Frontal cortex (tissue), 4 donors: ENCODE measurements around the gene NEDD4L. TPM values are rescaled to one million over a fixed set of nuclear protein-coding genes. Genes with fewer than 3 reads are reported as not detected.
"Not testable (repeated sequence)": the region's sequence is repeated elsewhere in the genome, so short reads cannot be mapped to it uniquely, and the experiment has no call there.

Experiments
- DNase-seq, 2 donors: peaks; one replicate each; pipeline ENCODE4 v3.0.0; 2012; ENCODE audit warnings: low spot score in 2 of 2
- FAIRE-seq: peaks from 2 replicates; lab custom pipeline; 2012; peaks lifted over from hg19 to GRCh38; lab: Jason Lieb, UNC
- total RNA-seq: library from RNA; depleted of rRNA; stranded (reverse); fragments of >200 nt; gene quantifications from one replicate; pipeline ENCODE4 v1.2.3, GENCODE V29; 2014
- donor health status: control.
- donor health status: control.
- donor health status: control.

NEDD4L gene
- 108 TPM for total RNA-seq

GRCh38 chr18:58043491-58044369, at the start of gene NEDD4L:
NEDD4L (plus strand) TSS chr18:58044226; CDS start chr18:58044661, 435 bp downstream.
- DNase-seq: peak; percentile 74 to 79
- FAIRE-seq: no peak

GRCh38 chr18:57995331-57995730, 48.7 kb upstream of the NEDD4L start:
- FAIRE-seq (no peak), DNase-seq (no peak)

GRCh38 chr18:57996894-57997293, 47.1 kb upstream of the NEDD4L start:
- not testable (repeated sequence) for FAIRE-seq, DNase-seq

- FAIRE-seq: no peak
- DNase-seq: no peak
Observed at GRCh38 chr18:57997820-57998219, 46.2 kb upstream of the NEDD4L start.

- DNase-seq (no peak), FAIRE-seq (no peak)
Observed at GRCh38 chr18:57998461-57998860, 45.6 kb upstream of the NEDD4L start.

- no peak for FAIRE-seq
- no peak for DNase-seq
Observed at GRCh38 chr18:58004317-58004716, 39.7 kb upstream of the NEDD4L start.

GRCh38 chr18:58005011-58005410, 39.0 kb upstream of the NEDD4L start:
- DNase-seq (no peak), FAIRE-seq (no peak)

- FAIRE-seq: no peak
Observed at GRCh38 chr18:58005885-58006523, 38.0 kb upstream of the NEDD4L start.

GRCh38 chr18:58009166-58009565, 34.9 kb upstream of the NEDD4L start:
- FAIRE-seq: no peak
- no peak for DNase-seq

More at GRCh38 chr18:58005885-58006523, 38.0 kb upstream of the NEDD4L start:
- DNase-seq: no peak

- no peak for DNase-seq
- FAIRE-seq: no peak
Observed at GRCh38 chr18:58010265-58010664, 33.8 kb upstream of the NEDD4L start.

- FAIRE-seq (no peak), DNase-seq (no peak)
Observed at GRCh38 chr18:58012356-58012755, 31.7 kb upstream of the NEDD4L start.

GRCh38 chr18:58013241-58014211, 30.5 kb upstream of the NEDD4L start:
- FAIRE-seq: no peak

GRCh38 chr18:58015065-58015780, 28.8 kb upstream of the NEDD4L start:
- FAIRE-seq (no peak), DNase-seq (no peak)

More at GRCh38 chr18:58013241-58014211, 30.5 kb upstream of the NEDD4L start:
- DNase-seq: no peak

- DNase-seq: no peak
- no peak for FAIRE-seq
Observed at GRCh38 chr18:58017267-58017666, 26.8 kb upstream of the NEDD4L start.

GRCh38 chr18:58020567-58021107, 23.4 kb upstream of the NEDD4L start:
- DNase-seq (no peak), FAIRE-seq (no peak)

GRCh38 chr18:58021504-58021903, 22.5 kb upstream of the NEDD4L start:
- DNase-seq (no peak), FAIRE-seq (no peak)

- DNase-seq: no peak
- no peak for FAIRE-seq
Observed at GRCh38 chr18:58023108-58023507, 20.9 kb upstream of the NEDD4L start.

- FAIRE-seq (no peak), DNase-seq (no peak)
Observed at GRCh38 chr18:58024139-58024538, 19.9 kb upstream of the NEDD4L start.

GRCh38 chr18:58025205-58025604, 18.8 kb upstream of the NEDD4L start:
- DNase-seq (no peak), FAIRE-seq (no peak)
